Mesendoderm (in vitro differentiated cells): ENCODE measurements around the gene NEK10.

Experiments
- DNase-seq: peaks from one replicate; pipeline ENCODE4 v3.0.0; 2013
- H2AK5ac ChIP-seq: 2 replicates; pipeline ENCODE4 v1.6.1; 2013; ENCODE audit warnings: low read length, inconsistent platforms
- H2BK120ac ChIP-seq: 2 replicates; pipeline ENCODE4 v1.6.1; 2013; ENCODE audit warnings: low read depth, mild to moderate bottlenecking, low read length, moderate library complexity, mixed read lengths
- H2BK15ac ChIP-seq: replicated peaks from 2 replicates; pipeline ENCODE4 v1.6.1; 2013; ENCODE audit warnings: low read depth, mild to moderate bottlenecking, moderate library complexity
- H2BK5ac ChIP-seq: 2 replicates; pipeline ENCODE4 v1.6.1; 2013; ENCODE audit warnings: low read length, inconsistent platforms
- H3K18ac ChIP-seq: 2 replicates; pipeline ENCODE4 v1.6.1; 2013; ENCODE audit warnings: mild to moderate bottlenecking, low read length, mixed read lengths
- H3K23ac ChIP-seq: one replicate; pipeline ENCODE4 v1.6.1; 2013; ENCODE audit warnings: low read length
- H3K27ac ChIP-seq: 2 replicates; pipeline ENCODE4 v1.5.1; 2013; ENCODE audit warnings: low read depth, mild to moderate bottlenecking, inconsistent platforms, low read length, moderate library complexity
- H3K27me3 ChIP-seq: 2 replicates; pipeline ENCODE4 v1.6.1; 2013; ENCODE audit warnings: low read length, control low read depth, mild to moderate bottlenecking, inconsistent platforms; ENCODE audit not compliant: insufficient read depth, poor library complexity
- H3K36me3 ChIP-seq: 2 replicates; pipeline ENCODE4 v1.6.1; 2013; ENCODE audit warnings: low read length, inconsistent platforms; ENCODE audit not compliant: control insufficient read depth, insufficient read depth
- H3K4ac ChIP-seq: one replicate; pipeline ENCODE4 v1.6.1; 2013; ENCODE audit warnings: low read depth, mild to moderate bottlenecking, low read length, moderate library complexity
- H3K4me1 ChIP-seq: 2 replicates; pipeline ENCODE4 v1.6.1; 2013; ENCODE audit warnings: low read depth, low read length, inconsistent platforms; ENCODE audit not compliant: control insufficient read depth
- H3K4me2 ChIP-seq: 2 replicates; pipeline ENCODE4 v1.6.1; 2013; ENCODE audit warnings: low read length
- H3K4me3 ChIP-seq: 2 replicates; pipeline ENCODE4 v1.5.1; 2013; ENCODE audit warnings: mild to moderate bottlenecking, low read length
- H3K56ac ChIP-seq: one replicate; pipeline ENCODE4 v1.6.1; 2013; ENCODE audit warnings: low read length
- H3K79me1 ChIP-seq: 2 replicates; pipeline ENCODE4 v1.6.1; 2013; ENCODE audit warnings: low read length, inconsistent platforms
- H3K79me2 ChIP-seq: 2 replicates; pipeline ENCODE4 v1.6.1; 2013; ENCODE audit warnings: mild to moderate bottlenecking, low read length; ENCODE audit not compliant: control insufficient read depth, insufficient read depth
- H3K9ac ChIP-seq: 2 replicates; pipeline ENCODE4 v1.6.1; 2013; ENCODE audit warnings: low read length, inconsistent platforms
- H4K5ac ChIP-seq: one replicate; pipeline ENCODE4 v1.6.1; 2013; ENCODE audit warnings: low read length
- H4K8ac ChIP-seq: one replicate; pipeline ENCODE4 v1.6.1; 2013; ENCODE audit warnings: low read depth, mild to moderate bottlenecking, control low read depth, low read length, moderate library complexity
- WGBS: extraction: QIAGEN DNeasy Blood & Tissue Kit; methylation state at CpG from one replicate; pipeline ENCODE4 v1.1.7; 2013; ENCODE audit warnings: low lambda C conversion rate, missing lambda C conversion rate; ENCODE audit not compliant: insufficient coverage; ENCODE audit errors: extremely low coverage; 5-methylcytosine and 5-hydroxymethylcytosine counted together

The NEK10 gene

GRCh38 chr3:27114684-27115083, 254.5 kb downstream of the NEK10 start:
- Histone ChIP-seq H3K27ac (no peak overlapping the region), H3K4ac (no peak overlapping the region), H3K9ac (no peak overlapping the region), H2BK5ac (no peak overlapping the region), H3K36me3 (no peaks in the 10 kb centered on the region), H2BK15ac (no peak overlapping the region), H4K5ac (no peak overlapping the region), H3K79me1 (no peaks in the 10 kb centered on the region), H3K4me3 (no peak overlapping the region), H2AK5ac (no peak overlapping the region), H3K27me3 (no peaks in the 10 kb centered on the region), H3K79me2 (no peaks in the 10 kb centered on the region), H3K4me1 (no peaks in the 10 kb centered on the region), H2BK120ac (no peak overlapping the region), H3K23ac (no peak overlapping the region), H3K4me2 (no peak overlapping the region), H3K18ac (no peak overlapping the region), H4K8ac (no peak overlapping the region), H3K56ac (no peak overlapping the region)
- peak; percentile 7 for DNase-seq
- no CpG with 5 or more reads among the region's 1 CpG for WGBS

- Histone ChIP-seq H3K27me3 (no peaks in the 10 kb centered on the region), H3K4ac (no peak overlapping the region), H2BK120ac (no peak overlapping the region), H3K4me2 (no peak overlapping the region), H3K79me1 (no peaks in the 10 kb centered on the region), H3K4me1 (no peaks in the 10 kb centered on the region), H2BK5ac (no peak overlapping the region), H2BK15ac (no peak overlapping the region), H3K36me3 (no peaks in the 10 kb centered on the region), H3K27ac (no peak overlapping the region), H4K8ac (no peak overlapping the region), H3K56ac (no peak overlapping the region), H2AK5ac (no peak overlapping the region), H4K5ac (no peak overlapping the region), H3K23ac (no peak overlapping the region), H3K9ac (no peak overlapping the region), H3K4me3 (no peak overlapping the region), H3K79me2 (no peaks in the 10 kb centered on the region), H3K18ac (no peak overlapping the region)
- no peak for DNase-seq
- WGBS = no CpG with 5 or more reads among the region's 2 CpGs
Observed at GRCh38 chr3:27114129-27114528, 255.1 kb downstream of the NEK10 start.

GRCh38 chr3:27110020-27110419, 259.2 kb downstream of the NEK10 start:
- H2BK5ac ChIP-seq = no peak overlapping the region
- H3K18ac ChIP-seq = no peak overlapping the region
- no peak overlapping the region for H3K4me3 ChIP-seq
- peaks cover 4% of the 10 kb centered on the region for H3K4me1 ChIP-seq
- no peak overlapping the region for H2BK120ac ChIP-seq
- H3K79me1 ChIP-seq = no peaks in the 10 kb centered on the region
- DNase-seq = no peak
- no CpG with 5 or more reads among the region's 3 CpGs for WGBS
- no peak overlapping the region for H4K8ac ChIP-seq
- no peak overlapping the region for H3K4ac ChIP-seq
- H3K56ac ChIP-seq = no peak overlapping the region
- no peak overlapping the region for H2BK15ac ChIP-seq
- no peak overlapping the region for H3K23ac ChIP-seq
- no peak overlapping the region for H2AK5ac ChIP-seq
- no peaks in the 10 kb centered on the region for H3K79me2 ChIP-seq
- H3K27ac ChIP-seq = no peak overlapping the region
- H3K9ac ChIP-seq = no peak overlapping the region
- no peak overlapping the region for H3K4me2 ChIP-seq
- no peak overlapping the region for H4K5ac ChIP-seq
- H3K36me3 ChIP-seq = no peaks in the 10 kb centered on the region
- no peaks in the 10 kb centered on the region for H3K27me3 ChIP-seq

- Histone ChIP-seq H3K56ac (no peak overlapping the region), H3K18ac (no peak overlapping the region), H2BK5ac (no peak overlapping the region), H3K27me3 (no peaks in the 10 kb centered on the region), H2BK15ac (no peak overlapping the region), H3K23ac (no peak overlapping the region), H3K79me2 (no peaks in the 10 kb centered on the region), H3K36me3 (no peaks in the 10 kb centered on the region), H3K9ac (no peak overlapping the region), H2AK5ac (no peak overlapping the region), H4K8ac (no peak overlapping the region), H3K4me3 (no peak overlapping the region), H3K4ac (no peak overlapping the region), H3K27ac (no peak overlapping the region), H3K4me2 (no peak overlapping the region), H3K79me1 (no peaks in the 10 kb centered on the region), H2BK120ac (no peak overlapping the region), H3K4me1 (peaks cover 4% of the 10 kb centered on the region), H4K5ac (no peak overlapping the region)
- DNase-seq = no peak
- WGBS = no CpG with 5 or more reads among the region's 4 CpGs
Observed at GRCh38 chr3:27108322-27108721, 260.9 kb downstream of the NEK10 start.

- Histone ChIP-seq H3K27ac (no peak overlapping the region), H3K4ac (no peak overlapping the region), H3K4me1 (peaks cover 4% of the 10 kb centered on the region), H3K79me1 (no peaks in the 10 kb centered on the region), H3K4me3 (no peak overlapping the region), H2BK5ac (no peak overlapping the region), H2BK120ac (peak overlapping the region; percentile 8), H2BK15ac (no peak overlapping the region), H3K23ac (no peak overlapping the region), H3K18ac (no peak overlapping the region), H3K4me2 (no peak overlapping the region), H2AK5ac (no peak overlapping the region), H4K5ac (no peak overlapping the region), H3K27me3 (no peaks in the 10 kb centered on the region), H3K9ac (no peak overlapping the region), H4K8ac (no peak overlapping the region), H3K79me2 (no peaks in the 10 kb centered on the region), H3K36me3 (no peaks in the 10 kb centered on the region), H3K56ac (no peak overlapping the region)
- peak; percentile 77 for DNase-seq
- no CpG with 5 or more reads among the region's 6 CpGs for WGBS
Observed at GRCh38 chr3:27105904-27106303, 263.3 kb downstream of the NEK10 start.

- Histone ChIP-seq H3K4me2 (no peak overlapping the region), H3K4me1 (no peaks in the 10 kb centered on the region), H3K36me3 (no peaks in the 10 kb centered on the region), H2BK15ac (no peak overlapping the region), H3K27ac (no peak overlapping the region), H4K8ac (no peak overlapping the region), H3K56ac (no peak overlapping the region), H3K18ac (no peak overlapping the region), H3K9ac (no peak overlapping the region), H3K79me1 (no peaks in the 10 kb centered on the region), H3K79me2 (no peaks in the 10 kb centered on the region), H3K4me3 (no peak overlapping the region), H2AK5ac (no peak overlapping the region), H3K23ac (no peak overlapping the region), H3K4ac (no peak overlapping the region), H2BK5ac (no peak overlapping the region), H4K5ac (no peak overlapping the region), H3K27me3 (peaks cover 2% of the 10 kb centered on the region), H2BK120ac (no peak overlapping the region)
- DNase-seq = no peak
- WGBS = no CpG with 5 or more reads among the region's 1 CpG
Observed at GRCh38 chr3:27097182-27097581, 272.0 kb downstream of the NEK10 start.
